Stomach (tissue), 9 donors: ENCODE measurements around the gene OPN3. TPM values are rescaled to one million over a fixed set of nuclear protein-coding genes. Genes with fewer than 3 reads are reported as not detected.

ENCODE experiments used
- DNase-seq, 2 donors: peaks; one replicate each; pipeline versions ENCODE4 v3.0.0 to v3.0.0-alpha.2; 2013 to 2019
- H3K27ac ChIP-seq, 5 donors: fragments of 200-600 bp in 4 of 5; sonication (generic) in 4 of 5; one replicate each; pipeline ENCODE4 v1.5.1; 2013 to 2019; ENCODE audit warnings: mild to moderate bottlenecking in 1 of 5, moderate library complexity in 1 of 5
- H3K27me3 ChIP-seq, 3 donors: fragments of 200-600 bp; sonication (generic); one replicate each; pipeline ENCODE4 v1.5.1; 2017 to 2019; ENCODE audit warnings: mixed run types in 1 of 3
- H3K36me3 ChIP-seq, 4 donors: fragments of 200-600 bp; sonication (generic); 1 replicate in 3 of 4; 2 replicates in 1 of 4; pipeline ENCODE4 v1.5.1; 2016 to 2019
- H3K4me1 ChIP-seq, 4 donors: fragments of 200-600 bp; sonication (generic); one replicate each; pipeline ENCODE4 v1.5.1; 2016 to 2019
- H3K4me3 ChIP-seq, 4 donors: fragments of 200-600 bp; sonication (generic) in 3 of 4; one replicate each; pipeline ENCODE4 v1.5.1; 2016 to 2019; ENCODE audit warnings: mild to moderate bottlenecking in 1 of 4
- H3K9me3 ChIP-seq, 4 donors: fragments of 200-600 bp; sonication (generic); one replicate each; pipeline ENCODE4 v1.5.1; 2016 to 2019
- EP300 ChIP-seq: sonication (generic); formaldehyde crosslinking; IDR thresholded peaks from one replicate; pipeline ENCODE4 v1.6.1; 2017; ENCODE audit warnings: antibody characterized with exemption
- POLR2A ChIP-seq, 4 donors: fragments of 450-650 bp; IDR thresholded peaks; one replicate each; pipeline ENCODE4 v1.6.1; 2016; ENCODE audit warnings: antibody characterized with exemption in 4 of 4, control low read depth in 2 of 4, mild to moderate bottlenecking in 1 of 4, moderate library complexity in 1 of 4
- POLR2AphosphoS5 ChIP-seq, 3 donors: sonication (generic); formaldehyde crosslinking; IDR thresholded peaks; one replicate each; pipeline ENCODE4 v1.6.1; 2016; ENCODE audit warnings: antibody characterized with exemption in 3 of 3
- WGBS, 5 donors: extraction: QIAGEN DNeasy Blood & Tissue Kit in 3 of 5; methylation state at CpG; one replicate each; pipeline versions ENCODE4 v1.1.5 to v1.1.7; 2013 to 2018; 5-methylcytosine and 5-hydroxymethylcytosine counted together
- intact Hi-C: fragments of 100-400 bp; cut with DNase I; formaldehyde crosslinking; loops from one replicate; pipeline ENCODE4 v1.15.1; 2023; ENCODE audit warnings: low total_unique reads
- polyA plus RNA-seq, 3 donors: library from polyadenylated mRNA; stranded (reverse); fragments of 200-250 nt; gene quantifications; one replicate each; pipeline ENCODE4 v1.2.3, GENCODE V29; 2013
- total RNA-seq, 5 donors: library from RNA; depleted of rRNA; stranded (reverse); fragments of >200 nt; gene quantifications; one replicate each; pipeline versions ENCODE4 v1.1.0 to v1.2.3, GENCODE V29; 2014 to 2016
- TF ChIP-seq, protein P1 (sequence below), 7 experiments: fragments of 450-650 bp in 4 of 7; fragments of 200-600 bp in 3 of 7; sonication (generic) in 3 of 7; IDR thresholded peaks; one replicate each; pipeline ENCODE4 v1.5.1; 2016 to 2019; ENCODE audit warnings: antibody characterized with exemption in 7 of 7, control low read depth in 2 of 7, mild to moderate bottlenecking in 1 of 7
- donor health status: healthy with polysubstance abuse.
- donor health status: Bipolar disorder and iron deficiency.
- donor health status: healthy.

The OPN3 gene
- total and polyA plus RNA-seq, 8 donors, result 1.8 to 15.1 (median 8.1) TPM; not detected in 1

DNA sequence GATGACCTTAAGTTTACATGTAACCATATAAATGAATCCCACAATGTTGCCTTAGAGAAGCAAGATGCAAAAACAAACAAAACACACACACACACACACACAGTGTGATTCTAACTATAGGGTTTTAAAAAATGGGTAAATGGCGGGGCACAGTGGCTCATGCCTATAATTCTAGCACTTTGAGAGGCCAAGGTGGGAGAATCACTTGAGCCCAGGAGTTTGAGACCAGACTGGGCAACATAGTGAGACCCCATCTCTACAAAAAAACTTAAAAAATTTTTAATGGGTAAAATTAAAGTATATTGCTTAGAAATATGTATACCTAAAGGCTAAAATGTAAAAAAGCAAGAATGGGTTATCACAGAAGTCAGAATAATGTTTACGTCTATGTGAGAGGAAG, 92.2 kb downstream of the OPN3 start:
- Histone ChIP-seq H3K4me3 (no peak overlapping the region), H3K4me1 (no peaks in the 10 kb centered on the region), H3K27me3 (no peaks in the 10 kb centered on the region), H3K36me3 (no peaks in the 10 kb centered on the region), H3K27ac (no peak overlapping the region), H3K9me3 (no peaks in the 10 kb centered on the region)
- intact Hi-C loops, result no loop called here
- no peak for DNase-seq
- TF ChIP-seq EP300, result no peak
- no peak for TF ChIP-seq POLR2AphosphoS5 (IDR thresholded peaks at IDR 0.05)
- TF ChIP-seq POLR2A (IDR thresholded peaks at IDR 0.05), result no peak
- TF ChIP-seq, protein P1, sequence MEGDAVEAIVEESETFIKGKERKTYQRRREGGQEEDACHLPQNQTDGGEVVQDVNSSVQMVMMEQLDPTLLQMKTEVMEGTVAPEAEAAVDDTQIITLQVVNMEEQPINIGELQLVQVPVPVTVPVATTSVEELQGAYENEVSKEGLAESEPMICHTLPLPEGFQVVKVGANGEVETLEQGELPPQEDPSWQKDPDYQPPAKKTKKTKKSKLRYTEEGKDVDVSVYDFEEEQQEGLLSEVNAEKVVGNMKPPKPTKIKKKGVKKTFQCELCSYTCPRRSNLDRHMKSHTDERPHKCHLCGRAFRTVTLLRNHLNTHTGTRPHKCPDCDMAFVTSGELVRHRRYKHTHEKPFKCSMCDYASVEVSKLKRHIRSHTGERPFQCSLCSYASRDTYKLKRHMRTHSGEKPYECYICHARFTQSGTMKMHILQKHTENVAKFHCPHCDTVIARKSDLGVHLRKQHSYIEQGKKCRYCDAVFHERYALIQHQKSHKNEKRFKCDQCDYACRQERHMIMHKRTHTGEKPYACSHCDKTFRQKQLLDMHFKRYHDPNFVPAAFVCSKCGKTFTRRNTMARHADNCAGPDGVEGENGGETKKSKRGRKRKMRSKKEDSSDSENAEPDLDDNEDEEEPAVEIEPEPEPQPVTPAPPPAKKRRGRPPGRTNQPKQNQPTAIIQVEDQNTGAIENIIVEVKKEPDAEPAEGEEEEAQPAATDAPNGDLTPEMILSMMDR (IDR thresholded peaks at IDR 0.05), result no peak
- WGBS, 5 donors, result 41 to 72% (median 66%) methylated on average over 2 of the region's 2 CpGs

Other genes starting within 250 kb of the OPN3 start
- gene FH, start 120.6 kb downstream of the OPN3 start, total RNA-seq, result 10 to 100 TPM in 4 of 5 donors, 1 to 10 TPM in 1; 9.9 to 71.0 (median 36.4) TPM
- 10 to 100 TPM; 45.3 to 52.5 (median 51.5) TPM for gene FH, start 120.6 kb downstream of the OPN3 start, polyA plus RNA-seq
- gene KMO, start 108.0 kb downstream of the OPN3 start, total RNA-seq, result under 1 TPM in 1 of 5 donors, not detected in 4; 0.18 TPM
- under 1 TPM in 2 of 3 donors, not detected in 1; 0.06 to 0.33 TPM for gene KMO, start 108.0 kb downstream of the OPN3 start, polyA plus RNA-seq
- gene CHML, start within 50 bp of the OPN3 start, total RNA-seq, result 10 to 100 TPM in 2 of 5 donors, 1 to 10 TPM in 3; 2.3 to 26.4 (median 5.5) TPM
- gene CHML, start within 50 bp of the OPN3 start, polyA plus RNA-seq, result 1 to 10 TPM; 1.1 to 1.7 (median 1.7) TPM
- gene WDR64, start 11.9 kb upstream of the OPN3 start, total RNA-seq, result not detected
- gene WDR64, start 11.9 kb upstream of the OPN3 start, polyA plus RNA-seq, result under 1 TPM in 1 of 3 donors, not detected in 2; 0.61 TPM
- gene EXO1, start 207.8 kb upstream of the OPN3 start, total RNA-seq, result 10 to 100 TPM in 1 of 5 donors, 1 to 10 TPM in 2, under 1 TPM in 1, not detected in 1; 0.89 to 19.3 (median 3.5) TPM
- gene EXO1, start 207.8 kb upstream of the OPN3 start, polyA plus RNA-seq, result 1 to 10 TPM in 1 of 3 donors, under 1 TPM in 1, not detected in 1; 0.93 to 1.0 TPM